Uterus (tissue), 4 donors: ENCODE data around the gene DOCK1. TPM values are rescaled to one million over a fixed set of nuclear protein-coding genes. Genes with fewer than 3 reads are reported as not detected.

Experiments used
- DNase-seq, 2 donors: peaks; one replicate each; pipeline ENCODE4 v3.0.0-alpha.2; 2019 to 2020
- H3K27ac ChIP-seq, 2 donors: fragments of 200-600 bp; sonication (generic); 1 replicate in 1 of 2; 2 replicates in 1 of 2; pipeline ENCODE4 v1.5.1; 2016 to 2018
- H3K27me3 ChIP-seq, 2 donors: fragments of 200-600 bp; sonication (generic); one replicate each; pipeline ENCODE4 v1.5.1; 2018 to 2019; ENCODE audit warnings: control low read depth in 1 of 2
- H3K36me3 ChIP-seq, 2 donors: fragments of 200-600 bp; sonication (generic); one replicate each; pipeline ENCODE4 v1.5.1; 2019; ENCODE audit warnings: control low read depth in 1 of 2
- H3K4me1 ChIP-seq, 2 donors: fragments of 200-600 bp; sonication (generic); one replicate each; pipeline ENCODE4 v1.5.1; 2018 to 2019; ENCODE audit warnings: control low read depth in 1 of 2
- H3K4me3 ChIP-seq, 2 donors: fragments of 200-600 bp; sonication (generic); 1 replicate in 1 of 2; 2 replicates in 1 of 2; pipeline ENCODE4 v1.5.1; 2018 to 2019; ENCODE audit warnings: mild to moderate bottlenecking in 1 of 2
- H3K9me3 ChIP-seq, 2 donors: fragments of 200-600 bp; sonication (generic); one replicate each; pipeline ENCODE4 v1.5.1; 2019; ENCODE audit warnings: control low read depth in 1 of 2
- POLR2A ChIP-seq, 2 donors: fragments of 450-650 bp; IDR thresholded peaks; one replicate each; pipeline ENCODE4 v1.6.1; 2016; ENCODE audit warnings: antibody characterized with exemption in 2 of 2, mild to moderate bottlenecking in 1 of 2, moderate library complexity in 1 of 2
- intact Hi-C: fragments of 100-400 bp; cut with DNase I; formaldehyde crosslinking; loops from one replicate; pipeline ENCODE4 v1.15.1; 2023; ENCODE audit warnings: low total_unique reads
- total RNA-seq, 4 donors: library from RNA; depleted of rRNA in 3 of 4; stranded (reverse); fragments of >200 nt in 3 of 4; gene quantifications; one replicate each; pipeline versions ENCODE4 v1.1.0 to v1.2.4, GENCODE V29; 2014 to 2023
- TF ChIP-seq, protein P1 (sequence below), 4 experiments: fragments of 200-600 bp in 2 of 4; fragments of 450-650 bp in 2 of 4; sonication (generic) in 2 of 4; IDR thresholded peaks; one replicate each; pipeline ENCODE4 v1.5.1; 2016 to 2019; ENCODE audit warnings: antibody characterized with exemption in 4 of 4, mild to moderate bottlenecking in 2 of 4, moderate library complexity in 1 of 4
- donor health status: DM: yes; HTN: yes; CAD: no.

DOCK1 gene
- total RNA-seq, 4 donors from 2014 or later, result 15.6 to 130 (median 65.0) TPM

DNA sequence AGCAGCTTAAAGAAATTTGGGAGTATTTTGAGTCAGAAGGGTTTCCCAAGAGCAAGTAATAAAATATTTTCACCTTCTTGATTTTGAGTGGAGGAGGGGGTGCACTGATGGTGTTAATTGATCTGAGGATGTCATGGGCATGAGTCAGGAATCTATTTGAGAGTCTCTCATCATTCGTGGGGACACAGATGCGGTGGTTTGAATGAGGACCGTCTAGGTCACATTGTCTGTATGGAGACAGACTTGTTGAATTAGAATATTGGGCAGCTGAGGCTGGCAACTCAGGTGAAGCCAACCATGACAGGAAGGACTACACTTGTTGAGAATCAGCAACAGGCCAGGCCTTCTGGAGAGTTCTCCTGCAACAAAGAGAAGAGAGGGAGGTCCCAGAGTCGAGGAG lies 164.2 kb downstream of the DOCK1 start:
- intact Hi-C loops, result no loop called here
- H3K36me3 ChIP-seq, result no peaks in the 10 kb centered on the region
- no peak overlapping the region for H3K27ac ChIP-seq

DNA sequence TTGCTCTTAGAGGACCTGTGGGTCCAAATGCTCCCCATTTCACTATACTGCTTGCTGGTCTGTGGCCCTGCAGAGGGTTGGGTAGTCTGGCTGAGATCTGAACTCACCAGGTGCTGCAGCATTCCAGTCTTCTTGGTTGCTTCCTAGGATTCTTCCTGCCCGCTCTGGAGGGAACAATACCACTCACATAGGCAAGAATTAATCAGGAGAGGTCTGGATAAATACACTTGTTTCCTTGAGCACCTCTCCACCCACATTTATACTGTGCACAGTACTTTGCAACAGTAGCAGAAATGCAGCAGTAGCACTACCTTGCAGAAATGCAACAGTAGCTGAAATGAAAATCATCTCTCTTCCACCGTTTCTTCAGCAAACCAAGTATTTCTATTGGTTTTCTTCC lies 165.9 kb downstream of the DOCK1 start:
- no peak overlapping the region for H3K4me3 ChIP-seq
- no peak overlapping the region for H3K27ac ChIP-seq
- TF ChIP-seq, protein P1, sequence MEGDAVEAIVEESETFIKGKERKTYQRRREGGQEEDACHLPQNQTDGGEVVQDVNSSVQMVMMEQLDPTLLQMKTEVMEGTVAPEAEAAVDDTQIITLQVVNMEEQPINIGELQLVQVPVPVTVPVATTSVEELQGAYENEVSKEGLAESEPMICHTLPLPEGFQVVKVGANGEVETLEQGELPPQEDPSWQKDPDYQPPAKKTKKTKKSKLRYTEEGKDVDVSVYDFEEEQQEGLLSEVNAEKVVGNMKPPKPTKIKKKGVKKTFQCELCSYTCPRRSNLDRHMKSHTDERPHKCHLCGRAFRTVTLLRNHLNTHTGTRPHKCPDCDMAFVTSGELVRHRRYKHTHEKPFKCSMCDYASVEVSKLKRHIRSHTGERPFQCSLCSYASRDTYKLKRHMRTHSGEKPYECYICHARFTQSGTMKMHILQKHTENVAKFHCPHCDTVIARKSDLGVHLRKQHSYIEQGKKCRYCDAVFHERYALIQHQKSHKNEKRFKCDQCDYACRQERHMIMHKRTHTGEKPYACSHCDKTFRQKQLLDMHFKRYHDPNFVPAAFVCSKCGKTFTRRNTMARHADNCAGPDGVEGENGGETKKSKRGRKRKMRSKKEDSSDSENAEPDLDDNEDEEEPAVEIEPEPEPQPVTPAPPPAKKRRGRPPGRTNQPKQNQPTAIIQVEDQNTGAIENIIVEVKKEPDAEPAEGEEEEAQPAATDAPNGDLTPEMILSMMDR (IDR thresholded peaks at IDR 0.05), result no peak
- no peak for TF ChIP-seq POLR2A (IDR thresholded peaks at IDR 0.05)
- no peaks in the 10 kb centered on the region for H3K9me3 ChIP-seq
- no peaks in the 10 kb centered on the region for H3K36me3 ChIP-seq
- no peaks in the 10 kb centered on the region for H3K4me1 ChIP-seq
- no peak for DNase-seq
- intact Hi-C loops, result no loop called here
- no peaks in the 10 kb centered on the region for H3K27me3 ChIP-seq

More for the DNA sequence above, 164.2 kb downstream of the DOCK1 start:
- no peak for DNase-seq
- H3K27me3 ChIP-seq, result no peaks in the 10 kb centered on the region
- no peaks in the 10 kb centered on the region for H3K9me3 ChIP-seq
- H3K4me1 ChIP-seq, result no peaks in the 10 kb centered on the region
- no peak for TF ChIP-seq POLR2A (IDR thresholded peaks at IDR 0.05)
- no peak overlapping the region for H3K4me3 ChIP-seq

DNA sequence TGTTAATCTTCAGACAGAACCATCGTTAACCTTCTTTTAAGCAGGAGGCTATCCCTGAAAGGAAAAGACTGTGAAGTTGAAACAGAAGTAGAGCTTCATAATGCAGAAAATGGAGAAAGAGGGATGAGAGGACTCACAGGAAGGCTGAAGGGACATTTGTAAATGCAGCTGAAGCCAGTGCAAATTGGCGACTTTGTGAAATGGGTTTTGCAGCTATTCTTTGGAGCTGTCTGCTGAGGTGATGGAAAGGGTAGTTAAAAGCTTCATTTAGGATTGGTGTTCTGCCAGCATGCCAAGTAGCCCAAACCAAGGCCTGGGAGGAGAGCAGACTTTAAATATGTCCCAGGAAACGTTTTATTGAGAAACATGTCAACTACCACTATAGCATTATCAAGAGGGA lies 168.4 kb downstream of the DOCK1 start:
- no peaks in the 10 kb centered on the region for H3K4me1 ChIP-seq
- TF ChIP-seq, protein P1 (IDR thresholded peaks at IDR 0.05), result no peak
- no peak for TF ChIP-seq POLR2A (IDR thresholded peaks at IDR 0.05)
- H3K4me3 ChIP-seq, result no peak overlapping the region
- H3K27me3 ChIP-seq, result no peaks in the 10 kb centered on the region
- intact Hi-C loops, result no loop called here
- no peak overlapping the region for H3K27ac ChIP-seq
- no peaks in the 10 kb centered on the region for H3K9me3 ChIP-seq
- no peaks in the 10 kb centered on the region for H3K36me3 ChIP-seq
- DNase-seq, result no peak

DNA sequence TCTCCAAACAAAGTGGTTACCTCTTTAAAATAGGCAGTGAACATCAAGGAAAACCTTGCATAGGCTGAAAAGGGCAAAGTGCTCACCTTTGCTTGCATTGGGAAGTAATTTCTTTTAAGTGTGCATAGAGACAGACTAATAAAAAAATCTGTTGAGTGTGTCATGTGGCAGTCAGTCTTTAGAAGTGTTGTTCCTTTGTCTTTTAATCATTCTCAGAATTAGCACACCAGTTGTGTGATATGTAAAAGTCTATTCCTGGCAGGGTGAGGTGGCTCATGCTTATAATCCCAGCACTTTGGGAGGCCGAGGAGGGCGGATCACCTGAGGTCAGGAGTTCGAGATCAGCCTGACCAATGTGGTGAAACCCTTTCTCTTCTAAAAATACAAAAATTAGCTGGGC lies 174.2 kb downstream of the DOCK1 start:
- H3K4me3 ChIP-seq, result no peak overlapping the region
- intact Hi-C loops, result no loop called here
- no peaks in the 10 kb centered on the region for H3K27me3 ChIP-seq
- H3K9me3 ChIP-seq, result no peaks in the 10 kb centered on the region
- TF ChIP-seq, protein P1 (IDR thresholded peaks at IDR 0.05), result no peak
- TF ChIP-seq POLR2A (IDR thresholded peaks at IDR 0.05), result no peak
- H3K4me1 ChIP-seq, result no peaks in the 10 kb centered on the region
- DNase-seq, result no peak
- no peak overlapping the region for H3K27ac ChIP-seq
- no peaks in the 10 kb centered on the region for H3K36me3 ChIP-seq

DNA sequence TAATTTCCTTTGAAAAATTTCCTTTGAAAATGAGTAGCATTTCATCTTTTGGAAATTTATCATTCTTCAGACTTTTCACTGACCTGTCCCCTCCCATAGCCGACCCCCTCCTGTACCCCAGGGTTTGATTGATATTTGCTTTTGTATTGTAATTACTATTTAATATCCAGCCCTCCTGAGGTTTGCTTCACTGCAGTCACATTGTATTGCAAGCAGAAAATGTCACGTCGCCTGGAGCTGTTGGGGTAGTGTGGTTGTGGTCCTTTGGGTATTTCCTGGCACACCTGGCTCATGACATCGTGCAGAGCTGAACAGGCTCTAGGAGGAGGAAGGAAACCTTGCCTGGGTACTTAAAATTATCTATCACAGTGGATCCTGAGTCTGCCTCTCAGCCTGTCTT lies 175.1 kb downstream of the DOCK1 start:
- Histone ChIP-seq H3K9me3 (no peaks in the 10 kb centered on the region), H3K27me3 (no peaks in the 10 kb centered on the region), H3K4me1 (no peaks in the 10 kb centered on the region), H3K36me3 (no peaks in the 10 kb centered on the region), H3K4me3 (no peak overlapping the region), H3K27ac (no peak overlapping the region)
- DNase-seq, result no peak
- intact Hi-C loops, result no loop called here
- TF ChIP-seq POLR2A (IDR thresholded peaks at IDR 0.05), result no peak
- TF ChIP-seq, protein P1 (IDR thresholded peaks at IDR 0.05), result no peak

DNA sequence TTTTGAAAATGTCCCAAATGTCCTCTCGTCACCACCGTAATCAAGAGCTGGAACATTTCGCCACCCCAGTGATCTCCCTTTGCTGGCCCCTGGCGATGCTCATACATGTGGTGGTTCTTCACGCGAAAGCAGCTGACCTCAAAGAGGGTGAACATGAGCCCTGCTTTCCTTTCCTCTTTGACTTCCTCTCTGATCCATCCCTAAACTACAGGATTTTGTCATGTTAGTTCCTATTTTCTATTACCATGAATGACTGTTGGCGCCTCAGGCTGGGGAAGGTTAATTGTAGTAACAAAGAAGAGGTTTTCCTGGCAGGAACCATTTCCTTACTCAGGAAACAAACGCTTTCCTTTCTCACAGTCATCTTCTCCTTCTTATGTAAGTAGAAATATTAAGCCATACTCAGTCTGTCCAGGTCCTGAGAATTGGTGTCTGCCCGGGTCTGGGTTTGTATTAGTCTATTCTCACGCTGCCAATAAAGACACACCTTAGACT lies 176.7 kb downstream of the DOCK1 start:
- Histone ChIP-seq H3K36me3 (no peaks in the 10 kb centered on the region), H3K4me1 (no peaks in the 10 kb centered on the region), H3K27me3 (no peaks in the 10 kb centered on the region), H3K9me3 (no peaks in the 10 kb centered on the region), H3K27ac (no peak overlapping the region), H3K4me3 (no peak overlapping the region)
- intact Hi-C loops, result no loop called here
- no peak for DNase-seq
- no peak for TF ChIP-seq POLR2A (IDR thresholded peaks at IDR 0.05)
- TF ChIP-seq, protein P1 (IDR thresholded peaks at IDR 0.05), result no peak
